ENCODE data around the gene SKAP2.

DNA sequence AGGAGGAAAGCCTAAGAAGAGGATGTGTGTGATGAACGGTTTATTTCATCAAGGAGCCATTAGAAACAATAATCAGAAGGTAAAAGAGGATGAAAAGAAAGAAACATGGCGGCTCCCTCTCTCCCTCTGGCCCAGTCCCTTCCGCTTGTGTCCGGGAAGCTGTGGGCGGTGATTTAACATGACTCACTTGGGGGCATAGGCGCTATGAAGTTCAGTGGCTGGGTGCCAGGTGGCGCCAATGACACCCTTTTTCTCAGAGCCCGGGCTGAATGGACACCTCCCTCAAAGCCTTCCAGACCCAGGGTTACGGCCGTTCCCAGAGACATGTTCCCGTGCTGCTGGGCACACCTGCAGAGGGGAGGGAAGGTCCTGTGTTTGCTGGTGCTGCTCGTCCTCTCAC is 244.0 kb downstream of the SKAP2 start:
- TF ChIP-seq YY1 (IDR thresholded peaks at IDR 0.05; ENCODE audit: insufficient read depth, insufficient read length): no peak
- no peak for TF ChIP-seq ZNF274 (IDR thresholded peaks at IDR 0.05; ENCODE audit: low read depth, low read length)

All from NT2/D1 (cell line).